HEK293 (cell line): Measurements from ENCODE around the gene DOK3.

Experiments used
- KLF16 ChIP-seq: fragments of 450-650 bp; formaldehyde crosslinking; IDR thresholded peaks from 2 replicates; pipeline ENCODE4 v1.5.1; 2017; ENCODE audit warnings: missing biosample characterization, missing genetic modification characterization
- WT1 ChIP-seq: fragments of 450-650 bp; formaldehyde crosslinking; IDR thresholded peaks from 2 replicates; pipeline ENCODE4 v1.5.1; 2016; ENCODE audit warnings: missing biosample characterization, missing genetic modification characterization
- ZNF501 ChIP-seq: fragments of 450-650 bp; formaldehyde crosslinking; IDR thresholded peaks from 2 replicates; pipeline ENCODE4 v1.5.1; 2016; ENCODE audit warnings: missing biosample characterization, missing genetic modification characterization
- ZNF626 ChIP-seq: fragments of 450-650 bp; sonication (Bioruptor Pico); formaldehyde crosslinking; IDR thresholded peaks from 2 replicates; pipeline ENCODE4 v1.5.1; 2018; ENCODE audit warnings: missing biosample characterization, missing genetic modification characterization, inconsistent platforms
- TF ChIP-seq, protein P1 (sequence below): fragments of 450-650 bp; formaldehyde crosslinking; IDR thresholded peaks from 2 replicates; pipeline ENCODE4 v1.5.1; 2016; ENCODE audit warnings: missing biosample characterization, missing genetic modification characterization

DNA sequence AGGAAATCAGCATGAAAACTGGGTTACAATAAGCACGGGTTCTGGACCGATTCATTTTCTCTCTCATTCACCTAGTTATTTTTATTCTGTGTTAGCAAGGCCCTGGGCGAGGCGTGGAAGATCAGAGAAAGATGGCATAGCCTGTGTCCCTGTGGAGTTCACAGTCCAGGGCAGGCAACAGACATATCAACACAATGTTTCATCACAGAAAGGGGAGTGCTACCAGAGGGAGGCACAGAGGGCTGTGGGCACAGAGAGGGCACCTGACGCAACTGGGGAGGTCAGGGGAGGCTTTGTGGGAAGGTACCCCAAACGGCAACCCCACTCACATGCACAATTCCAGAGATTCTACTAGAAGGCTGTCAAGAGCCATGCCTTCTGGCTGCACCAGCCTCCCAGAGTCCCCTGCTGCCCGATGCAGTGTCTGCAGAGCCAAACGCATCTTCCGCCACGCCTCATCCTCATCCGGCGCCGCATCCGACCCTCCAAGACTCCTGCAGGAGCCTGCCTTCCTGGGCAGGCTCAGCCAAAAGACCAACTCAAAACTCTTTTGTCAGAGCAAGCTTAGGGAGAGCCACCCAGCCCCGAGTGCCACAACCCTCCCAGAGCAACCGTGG, 43.3 kb upstream of the DOK3 start:
- TF ChIP-seq WT1: no peak
- TF ChIP-seq, protein P1, sequence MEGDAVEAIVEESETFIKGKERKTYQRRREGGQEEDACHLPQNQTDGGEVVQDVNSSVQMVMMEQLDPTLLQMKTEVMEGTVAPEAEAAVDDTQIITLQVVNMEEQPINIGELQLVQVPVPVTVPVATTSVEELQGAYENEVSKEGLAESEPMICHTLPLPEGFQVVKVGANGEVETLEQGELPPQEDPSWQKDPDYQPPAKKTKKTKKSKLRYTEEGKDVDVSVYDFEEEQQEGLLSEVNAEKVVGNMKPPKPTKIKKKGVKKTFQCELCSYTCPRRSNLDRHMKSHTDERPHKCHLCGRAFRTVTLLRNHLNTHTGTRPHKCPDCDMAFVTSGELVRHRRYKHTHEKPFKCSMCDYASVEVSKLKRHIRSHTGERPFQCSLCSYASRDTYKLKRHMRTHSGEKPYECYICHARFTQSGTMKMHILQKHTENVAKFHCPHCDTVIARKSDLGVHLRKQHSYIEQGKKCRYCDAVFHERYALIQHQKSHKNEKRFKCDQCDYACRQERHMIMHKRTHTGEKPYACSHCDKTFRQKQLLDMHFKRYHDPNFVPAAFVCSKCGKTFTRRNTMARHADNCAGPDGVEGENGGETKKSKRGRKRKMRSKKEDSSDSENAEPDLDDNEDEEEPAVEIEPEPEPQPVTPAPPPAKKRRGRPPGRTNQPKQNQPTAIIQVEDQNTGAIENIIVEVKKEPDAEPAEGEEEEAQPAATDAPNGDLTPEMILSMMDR: no peak
- TF ChIP-seq ZNF501 (tag by site-specific recombination): no peak
- TF ChIP-seq KLF16 (tag by site-specific recombination): no peak
- TF ChIP-seq ZNF626: no peak
